Liver (tissue), 9 donors: ENCODE data around the gene CDA. TPM values are rescaled to one million over a fixed set of nuclear protein-coding genes. Genes with fewer than 3 reads are reported as not detected.

ENCODE experiments used
- DNase-seq: peaks from one replicate; pipeline ENCODE4 v3.0.0-alpha.2; 2017; ENCODE audit warnings: low spot score
- H3K27ac ChIP-seq, 2 donors: one replicate each; pipeline ENCODE4 v1.7.0; 2013; ENCODE audit warnings: inconsistent platforms in 2 of 2, low read length in 2 of 2, control low read depth in 1 of 2, low read depth in 1 of 2, mild to moderate bottlenecking in 1 of 2
- H3K27me3 ChIP-seq, 4 donors: one replicate each; pipeline versions ENCODE4 v1.6.1 to v1.7.0; 2013; ENCODE audit warnings: low read length in 3 of 4, inconsistent platforms in 1 of 4, mild to moderate bottlenecking in 1 of 4, moderate library complexity in 1 of 4; ENCODE audit not compliant: control insufficient read depth in 4 of 4, insufficient read depth in 4 of 4
- H3K36me3 ChIP-seq, 4 donors: one replicate each; pipeline versions ENCODE4 v1.6.1 to v1.7.0; 2013; ENCODE audit warnings: low read length in 3 of 4, mild to moderate bottlenecking in 3 of 4, low read depth in 1 of 4, moderate library complexity in 1 of 4; ENCODE audit not compliant: control insufficient read depth in 4 of 4, insufficient read depth in 3 of 4
- H3K4me1 ChIP-seq, 4 donors: one replicate each; pipeline versions ENCODE4 v1.6.1 to v1.7.0; 2013; ENCODE audit warnings: low read length in 3 of 4, mild to moderate bottlenecking in 3 of 4, moderate library complexity in 1 of 4; ENCODE audit not compliant: control insufficient read depth in 4 of 4, insufficient read depth in 4 of 4
- H3K4me3 ChIP-seq, 3 donors: one replicate each; pipeline versions ENCODE4 v1.6.1 to v1.7.0; 2013; ENCODE audit warnings: low read length in 3 of 3, control low read depth in 1 of 3, low read depth in 1 of 3, mild to moderate bottlenecking in 1 of 3
- H3K9ac ChIP-seq, 2 donors: one replicate each; pipeline ENCODE4 v1.7.0; 2013; ENCODE audit warnings: low read length in 2 of 2, mild to moderate bottlenecking in 2 of 2, moderate library complexity in 2 of 2, control low read depth in 1 of 2, low read depth in 1 of 2
- H3K9me3 ChIP-seq, 4 donors: one replicate each; pipeline versions ENCODE4 v1.6.1 to v1.7.0; 2013; ENCODE audit warnings: low read length in 3 of 4; ENCODE audit not compliant: control insufficient read depth in 4 of 4
- ATF3 ChIP-seq: IDR thresholded peaks from 2 replicates; pipeline ENCODE4 v1.6.1; 2016; ENCODE audit warnings: antibody characterized with exemption
- EGR1 ChIP-seq, 2 donors: IDR thresholded peaks; 2 replicates each; pipeline ENCODE4 v1.6.1; 2016 to 2018; ENCODE audit warnings: antibody characterized with exemption in 2 of 2, low read depth in 2 of 2
- FOXA1 ChIP-seq: IDR thresholded peaks from 2 replicates; pipeline ENCODE4 v1.6.1; 2016; ENCODE audit warnings: antibody characterized with exemption
- FOXA2 ChIP-seq: IDR thresholded peaks from 2 replicates; pipeline ENCODE4 v1.6.1; 2016; ENCODE audit warnings: antibody characterized with exemption
- GABPA ChIP-seq, 2 donors: IDR thresholded peaks in 1 of 2; conservative IDR thresholded peaks in 1 of 2; 2 replicates each; pipeline ENCODE4 v1.6.1; 2016; ENCODE audit warnings: antibody characterized with exemption in 2 of 2, mild to moderate bottlenecking in 1 of 2, moderate library complexity in 1 of 2
- HNF4A ChIP-seq, 2 donors: conservative IDR thresholded peaks; 2 replicates each; pipeline ENCODE4 v1.6.1; 2016; ENCODE audit warnings: antibody characterized with exemption in 2 of 2, mild to moderate bottlenecking in 2 of 2
- HNF4G ChIP-seq: IDR thresholded peaks from 2 replicates; pipeline ENCODE4 v1.6.1; 2016; ENCODE audit warnings: antibody characterized with exemption
- JUND ChIP-seq, 2 donors: IDR thresholded peaks; 2 replicates each; pipeline ENCODE4 v1.6.1; 2016; ENCODE audit warnings: antibody characterized with exemption in 2 of 2
- MAX ChIP-seq: IDR thresholded peaks from 2 replicates; pipeline ENCODE4 v1.6.1; 2016; ENCODE audit warnings: antibody characterized with exemption
- NR2F2 ChIP-seq: IDR thresholded peaks from 2 replicates; pipeline ENCODE4 v1.6.1; 2016; ENCODE audit warnings: antibody characterized with exemption
- RAD21 ChIP-seq, 2 donors: IDR thresholded peaks; 2 replicates each; pipeline ENCODE4 v1.6.1; 2016; ENCODE audit warnings: antibody characterized with exemption in 2 of 2, mild to moderate bottlenecking in 2 of 2
- RXRA ChIP-seq, 2 donors: IDR thresholded peaks; 2 replicates each; pipeline ENCODE4 v1.6.1; 2017 to 2018; ENCODE audit warnings: antibody characterized with exemption in 2 of 2, mild to moderate bottlenecking in 1 of 2
- SP1 ChIP-seq: IDR thresholded peaks from 2 replicates; pipeline ENCODE4 v1.6.1; 2018; ENCODE audit warnings: antibody characterized with exemption, mild to moderate bottlenecking
- TAF1 ChIP-seq: conservative IDR thresholded peaks from 2 replicates; pipeline ENCODE4 v1.6.1; 2016; ENCODE audit warnings: antibody characterized with exemption, mild to moderate bottlenecking
- YY1 ChIP-seq: IDR thresholded peaks from 2 replicates; pipeline ENCODE4 v1.6.1; 2016; ENCODE audit warnings: antibody characterized with exemption, mild to moderate bottlenecking
- ZBTB33 ChIP-seq: IDR thresholded peaks from 2 replicates; pipeline ENCODE4 v1.6.1; 2016; ENCODE audit warnings: antibody characterized with exemption
- WGBS: extraction: QIAGEN DNeasy Blood & Tissue Kit; methylation state at CpG from one replicate; pipeline ENCODE4 v1.1.7; 2013; 5-methylcytosine and 5-hydroxymethylcytosine counted together
- polyA plus RNA-seq, 2 donors: library from polyadenylated mRNA; stranded (reverse) in 1 of 2; unstranded in 1 of 2; fragments of 200-250 nt in 1 of 2; fragments of >200 nt in 1 of 2; fragmentation: Nextera tagmentation in 1 of 2; extraction: Ambion mirVana in 1 of 2; gene quantifications; one replicate each; pipeline versions ENCODE4 v1.2.1 to v1.2.3, GENCODE V29; 2013 to 2015
- total RNA-seq, 2 donors: library from RNA; depleted of rRNA; stranded (reverse); fragments of >200 nt; gene quantifications; one replicate each; pipeline ENCODE4 v1.2.3, GENCODE V29; 2014
- TF ChIP-seq, protein P1 (sequence below): fragments of 150-350 bp; IDR thresholded peaks from 2 replicates; pipeline ENCODE4 v1.5.1; 2017; ENCODE audit warnings: improper control_type of control experiment, low read depth, low read length; ENCODE audit not compliant: missing input control
- TF ChIP-seq, protein P2 (sequence below): IDR thresholded peaks from 2 replicates; pipeline ENCODE4 v1.6.1; 2016; ENCODE audit warnings: antibody characterized with exemption, mild to moderate bottlenecking
- donor health status: healthy.
- donor health status: healthy.
- donor health status: healthy.
- donor health status: healthy.
- donor health status: healthy.

The CDA gene
- total and polyA plus RNA-seq, 4 donors: 0.42 to 38.9 (median 16.9) TPM

GRCh38 chr1:20593756-20594155 is 4.9 kb downstream of the CDA start:
- WGBS: 86% methylated on average over 5 of the region's 5 CpGs
- Histone ChIP-seq H3K9ac (no peak overlapping the region), H3K9me3 (no peaks in the 10 kb centered on the region), H3K27ac (no peak overlapping the region), H3K27me3 (no peaks in the 10 kb centered on the region), H3K4me1 (peaks cover 0 to 31% (median 13%) of the 10 kb centered on the region in 4 donors), H3K4me3 (no peak overlapping the region), H3K36me3 (peaks cover 0 to 14% (median 4%) of the 10 kb centered on the region in 4 donors)
- no peak for DNase-seq
- TF ChIP-seq HNF4G (no peak), ATF3 (no peak), HNF4A (conservative IDR thresholded peaks at IDR 0.05) (no peak), TAF1 (no peak), MAX (no peak), SP1 (no peak), YY1 (no peak), FOXA1 (no peak), RAD21 (IDR thresholded peaks at IDR 0.05) (no peak), RXRA (IDR thresholded peaks at IDR 0.05) (no peak), NR2F2 (no peak), GABPA (IDR thresholded peaks at IDR 0.05 in 1 of 2, conservative IDR thresholded peaks at IDR 0.05 in 1 of 2) (no peak), FOXA2 (no peak), JUND (IDR thresholded peaks at IDR 0.05) (no peak), ZBTB33 (no peak), EGR1 (IDR thresholded peaks at IDR 0.05; ENCODE audit: low read depth in 2 of 2) (no peak)
- TF ChIP-seq, protein P1, sequence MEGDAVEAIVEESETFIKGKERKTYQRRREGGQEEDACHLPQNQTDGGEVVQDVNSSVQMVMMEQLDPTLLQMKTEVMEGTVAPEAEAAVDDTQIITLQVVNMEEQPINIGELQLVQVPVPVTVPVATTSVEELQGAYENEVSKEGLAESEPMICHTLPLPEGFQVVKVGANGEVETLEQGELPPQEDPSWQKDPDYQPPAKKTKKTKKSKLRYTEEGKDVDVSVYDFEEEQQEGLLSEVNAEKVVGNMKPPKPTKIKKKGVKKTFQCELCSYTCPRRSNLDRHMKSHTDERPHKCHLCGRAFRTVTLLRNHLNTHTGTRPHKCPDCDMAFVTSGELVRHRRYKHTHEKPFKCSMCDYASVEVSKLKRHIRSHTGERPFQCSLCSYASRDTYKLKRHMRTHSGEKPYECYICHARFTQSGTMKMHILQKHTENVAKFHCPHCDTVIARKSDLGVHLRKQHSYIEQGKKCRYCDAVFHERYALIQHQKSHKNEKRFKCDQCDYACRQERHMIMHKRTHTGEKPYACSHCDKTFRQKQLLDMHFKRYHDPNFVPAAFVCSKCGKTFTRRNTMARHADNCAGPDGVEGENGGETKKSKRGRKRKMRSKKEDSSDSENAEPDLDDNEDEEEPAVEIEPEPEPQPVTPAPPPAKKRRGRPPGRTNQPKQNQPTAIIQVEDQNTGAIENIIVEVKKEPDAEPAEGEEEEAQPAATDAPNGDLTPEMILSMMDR: no peak
- TF ChIP-seq, protein P2, sequence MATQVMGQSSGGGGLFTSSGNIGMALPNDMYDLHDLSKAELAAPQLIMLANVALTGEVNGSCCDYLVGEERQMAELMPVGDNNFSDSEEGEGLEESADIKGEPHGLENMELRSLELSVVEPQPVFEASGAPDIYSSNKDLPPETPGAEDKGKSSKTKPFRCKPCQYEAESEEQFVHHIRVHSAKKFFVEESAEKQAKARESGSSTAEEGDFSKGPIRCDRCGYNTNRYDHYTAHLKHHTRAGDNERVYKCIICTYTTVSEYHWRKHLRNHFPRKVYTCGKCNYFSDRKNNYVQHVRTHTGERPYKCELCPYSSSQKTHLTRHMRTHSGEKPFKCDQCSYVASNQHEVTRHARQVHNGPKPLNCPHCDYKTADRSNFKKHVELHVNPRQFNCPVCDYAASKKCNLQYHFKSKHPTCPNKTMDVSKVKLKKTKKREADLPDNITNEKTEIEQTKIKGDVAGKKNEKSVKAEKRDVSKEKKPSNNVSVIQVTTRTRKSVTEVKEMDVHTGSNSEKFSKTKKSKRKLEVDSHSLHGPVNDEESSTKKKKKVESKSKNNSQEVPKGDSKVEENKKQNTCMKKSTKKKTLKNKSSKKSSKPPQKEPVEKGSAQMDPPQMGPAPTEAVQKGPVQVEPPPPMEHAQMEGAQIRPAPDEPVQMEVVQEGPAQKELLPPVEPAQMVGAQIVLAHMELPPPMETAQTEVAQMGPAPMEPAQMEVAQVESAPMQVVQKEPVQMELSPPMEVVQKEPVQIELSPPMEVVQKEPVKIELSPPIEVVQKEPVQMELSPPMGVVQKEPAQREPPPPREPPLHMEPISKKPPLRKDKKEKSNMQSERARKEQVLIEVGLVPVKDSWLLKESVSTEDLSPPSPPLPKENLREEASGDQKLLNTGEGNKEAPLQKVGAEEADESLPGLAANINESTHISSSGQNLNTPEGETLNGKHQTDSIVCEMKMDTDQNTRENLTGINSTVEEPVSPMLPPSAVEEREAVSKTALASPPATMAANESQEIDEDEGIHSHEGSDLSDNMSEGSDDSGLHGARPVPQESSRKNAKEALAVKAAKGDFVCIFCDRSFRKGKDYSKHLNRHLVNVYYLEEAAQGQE: no peak
